ENCODE results near the gene SPATA32. TPM values are rescaled to one million over a fixed set of nuclear protein-coding genes. Genes with fewer than 3 reads are reported as not detected.

The SPATA32 gene
- total RNA-seq, 1 donor, result 0.10 TPM

GRCh38 chr17:45286286-45286685 lies 24.4 kb upstream of the SPATA32 start:
- H3K4me1 ChIP-seq (ENCODE audit: insufficient read depth, low read length), result peaks cover 17% of the 10 kb centered on the region
- H3K9me3 ChIP-seq (ENCODE audit: low read depth, low read length), result no peaks in the 10 kb centered on the region
- no peaks in the 10 kb centered on the region for H3K27me3 ChIP-seq (ENCODE audit: insufficient read depth, low read length)
- H3K4me3 ChIP-seq (ENCODE audit: low read length), result no peak overlapping the region

- no peaks in the 10 kb centered on the region for H3K27me3 ChIP-seq (ENCODE audit: insufficient read depth, low read length)
- H3K4me3 ChIP-seq (ENCODE audit: low read length), result no peak overlapping the region
- H3K9me3 ChIP-seq (ENCODE audit: low read depth, low read length), result no peaks in the 10 kb centered on the region
- no peaks in the 10 kb centered on the region for H3K4me1 ChIP-seq (ENCODE audit: insufficient read depth, low read length)
Observed at GRCh38 chr17:45284176-45285140, 22.6 kb upstream of the SPATA32 start.

DNA sequence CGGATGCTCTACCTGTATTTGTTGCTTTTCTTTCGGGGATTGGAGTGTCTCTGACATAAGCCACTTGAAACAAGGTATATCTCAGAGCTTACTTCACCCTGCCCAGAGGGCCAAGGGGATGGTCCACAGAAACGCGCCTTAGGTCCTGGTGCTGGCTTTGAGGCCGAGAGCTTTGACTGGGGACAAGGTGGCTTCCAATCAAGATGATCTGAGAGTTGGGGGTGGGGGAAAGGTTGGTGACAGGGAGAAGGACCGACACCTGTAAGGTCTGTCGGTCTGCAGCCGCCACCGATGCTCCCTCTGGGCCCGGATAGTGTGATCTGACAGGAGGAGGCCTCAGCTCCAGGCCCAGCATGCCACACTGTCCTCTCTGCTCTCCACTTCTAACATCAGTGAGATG lies 21.8 kb upstream of the SPATA32 start:
- Histone ChIP-seq H3K4me3 (ENCODE audit: low read length) (no peak overlapping the region), H3K9me3 (ENCODE audit: low read depth, low read length) (no peaks in the 10 kb centered on the region), H3K27me3 (ENCODE audit: insufficient read depth, low read length) (no peaks in the 10 kb centered on the region), H3K4me1 (ENCODE audit: insufficient read depth, low read length) (no peaks in the 10 kb centered on the region)

- Histone ChIP-seq H3K27me3 (ENCODE audit: insufficient read depth, low read length) (no peaks in the 10 kb centered on the region), H3K4me3 (ENCODE audit: low read length) (no peak overlapping the region)
Observed at GRCh38 chr17:45282683-45283644, 21.1 kb upstream of the SPATA32 start.

GRCh38 chr17:45279898-45280297 lies 18.0 kb upstream of the SPATA32 start:
- Histone ChIP-seq H3K4me3 (ENCODE audit: low read length) (no peak overlapping the region), H3K4me1 (ENCODE audit: insufficient read depth, low read length) (peaks cover 5% of the 10 kb centered on the region), H3K27me3 (ENCODE audit: insufficient read depth, low read length) (no peaks in the 10 kb centered on the region), H3K9me3 (ENCODE audit: low read depth, low read length) (no peaks in the 10 kb centered on the region)

More at GRCh38 chr17:45282683-45283644, 21.1 kb upstream of the SPATA32 start:
- Histone ChIP-seq H3K9me3 (ENCODE audit: low read depth, low read length) (no peaks in the 10 kb centered on the region), H3K4me1 (ENCODE audit: insufficient read depth, low read length) (no peaks in the 10 kb centered on the region)

- H3K4me1 ChIP-seq (ENCODE audit: insufficient read depth, low read length), result peaks cover 5% of the 10 kb centered on the region
- H3K27me3 ChIP-seq (ENCODE audit: insufficient read depth, low read length), result no peaks in the 10 kb centered on the region
- no peak overlapping the region for H3K4me3 ChIP-seq (ENCODE audit: low read length)
- H3K9me3 ChIP-seq (ENCODE audit: low read depth, low read length), result no peaks in the 10 kb centered on the region
Observed at GRCh38 chr17:45277992-45278391, 16.1 kb upstream of the SPATA32 start.

DNA sequence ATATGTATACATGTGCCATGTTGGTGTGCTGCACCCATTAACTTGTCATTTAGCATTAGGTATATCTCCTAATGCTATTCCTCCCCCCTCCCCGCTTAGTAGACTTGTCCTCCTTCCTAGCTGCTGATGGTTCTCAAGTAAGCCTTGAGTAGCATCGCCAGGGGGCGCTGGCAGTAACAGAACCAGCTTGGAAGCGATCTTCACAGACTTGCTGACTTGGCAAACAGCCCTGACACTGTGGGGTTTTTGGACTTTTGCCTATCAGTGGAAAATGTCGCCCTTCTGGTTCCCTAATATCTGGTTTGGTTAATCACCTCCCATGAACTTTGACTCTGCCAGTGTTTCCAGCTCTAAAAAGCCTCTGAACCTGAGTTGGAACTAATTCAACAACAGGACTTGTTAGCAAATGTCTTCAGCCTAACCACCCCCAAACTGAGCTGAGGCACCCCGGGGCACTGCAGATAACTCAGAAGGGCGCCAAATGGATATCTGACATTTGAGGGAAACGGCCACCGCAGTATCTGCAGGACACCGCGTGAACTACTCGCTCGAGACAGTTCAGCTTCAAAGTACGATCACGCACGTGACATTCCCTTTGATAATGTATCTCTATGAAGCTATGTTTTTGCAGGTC lies 15.4 kb upstream of the SPATA32 start:
- peaks cover 5% of the 10 kb centered on the region for H3K4me1 ChIP-seq (ENCODE audit: insufficient read depth, low read length)
- no peaks in the 10 kb centered on the region for H3K9me3 ChIP-seq (ENCODE audit: low read depth, low read length)
- no peak overlapping the region for H3K4me3 ChIP-seq (ENCODE audit: low read length)
- no peaks in the 10 kb centered on the region for H3K27me3 ChIP-seq (ENCODE audit: insufficient read depth, low read length)

DNA sequence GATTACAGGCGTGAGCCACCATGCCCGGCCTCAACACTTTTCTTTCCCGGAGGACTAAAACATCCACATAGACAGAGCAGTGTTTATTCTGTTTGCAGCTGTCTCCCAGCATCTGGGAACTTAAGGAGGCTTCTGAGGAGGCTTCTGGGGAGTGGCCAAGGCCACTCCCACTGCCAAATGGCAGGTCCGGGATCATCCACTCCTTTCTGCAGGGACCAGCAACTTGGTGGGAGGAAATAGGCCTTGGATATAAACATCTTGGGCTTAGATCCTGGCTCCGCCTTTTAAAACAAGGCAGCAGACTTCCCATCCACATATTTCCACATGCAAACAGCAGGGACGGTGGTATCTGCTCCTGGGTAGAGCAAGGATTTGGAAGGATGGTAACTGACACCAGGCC lies 14.1 kb upstream of the SPATA32 start:
- no peaks in the 10 kb centered on the region for H3K27me3 ChIP-seq (ENCODE audit: insufficient read depth, low read length)
- H3K4me3 ChIP-seq (ENCODE audit: low read length), result no peak overlapping the region
- H3K4me1 ChIP-seq (ENCODE audit: insufficient read depth, low read length), result peaks cover 5% of the 10 kb centered on the region
- no peaks in the 10 kb centered on the region for H3K9me3 ChIP-seq (ENCODE audit: low read depth, low read length)

DNA sequence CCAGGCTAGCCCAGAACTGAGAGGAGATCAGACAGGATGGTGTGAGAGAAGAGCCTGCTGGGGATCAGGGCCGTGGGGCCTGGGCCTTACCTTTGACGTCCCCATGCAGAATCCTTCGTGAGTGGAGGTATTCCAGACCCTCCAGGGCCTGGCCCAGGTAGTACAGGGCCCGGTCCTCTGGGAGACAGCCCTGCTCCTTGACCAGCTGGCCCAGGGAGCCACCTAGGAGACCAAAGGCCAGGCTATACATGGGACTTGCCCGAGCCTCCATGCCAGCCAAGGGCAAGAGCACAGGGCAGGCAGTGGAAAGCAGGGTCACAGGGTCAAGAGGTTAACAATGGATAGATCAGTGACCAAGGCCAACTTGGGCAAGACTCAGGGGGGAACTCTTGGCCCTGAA lies 12.1 kb upstream of the SPATA32 start:
- Histone ChIP-seq H3K9me3 (ENCODE audit: low read depth, low read length) (no peaks in the 10 kb centered on the region), H3K4me1 (ENCODE audit: insufficient read depth, low read length) (peaks cover 5% of the 10 kb centered on the region), H3K4me3 (ENCODE audit: low read length) (no peak overlapping the region), H3K27me3 (ENCODE audit: insufficient read depth, low read length) (no peaks in the 10 kb centered on the region)

DNA sequence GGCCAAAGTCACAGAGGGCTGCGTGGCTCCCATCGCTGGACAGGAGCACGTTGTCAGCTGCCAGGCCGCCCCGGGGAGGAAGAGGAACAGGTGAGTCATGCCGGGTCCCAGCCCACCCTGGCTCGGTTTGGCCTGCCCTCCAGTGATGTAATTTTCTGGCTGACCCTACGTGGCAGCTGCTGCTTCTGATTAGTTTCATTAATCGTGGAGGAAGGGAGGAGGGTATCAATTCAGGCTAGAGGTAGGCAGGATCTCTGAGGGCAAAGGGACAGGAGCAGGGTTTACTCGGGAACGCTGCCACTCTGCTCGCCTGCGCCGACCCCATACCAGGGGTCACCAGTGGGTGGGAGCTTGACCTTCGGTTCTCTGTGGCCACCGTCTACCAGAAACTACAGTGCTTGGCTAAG lies 11.7 kb upstream of the SPATA32 start:
- Histone ChIP-seq H3K9me3 (ENCODE audit: low read depth, low read length) (no peaks in the 10 kb centered on the region), H3K4me3 (ENCODE audit: low read length) (no peak overlapping the region), H3K4me1 (ENCODE audit: insufficient read depth, low read length) (peaks cover 5% of the 10 kb centered on the region), H3K27me3 (ENCODE audit: insufficient read depth, low read length) (no peaks in the 10 kb centered on the region)

DNA sequence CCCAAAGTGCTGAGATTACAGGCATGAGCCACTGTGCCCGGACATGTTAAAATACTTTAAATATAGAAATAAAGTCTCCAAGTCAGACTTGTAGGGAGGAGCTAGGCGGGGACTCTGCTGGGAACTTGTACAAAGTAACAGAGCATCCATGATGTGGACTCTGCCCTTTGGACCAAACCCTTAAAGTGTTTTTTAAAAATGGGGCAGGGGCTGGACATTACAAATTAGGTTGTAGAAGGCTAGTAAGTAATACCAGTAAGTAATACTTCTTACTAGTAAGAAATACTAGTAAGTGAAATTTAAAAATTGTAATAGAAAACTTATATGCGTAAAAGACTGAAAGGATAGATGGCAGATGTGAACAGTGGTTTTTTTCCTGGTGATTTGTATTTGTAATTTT lies 9.7 kb upstream of the SPATA32 start:
- H3K27me3 ChIP-seq (ENCODE audit: insufficient read depth, low read length), result no peaks in the 10 kb centered on the region
- no peaks in the 10 kb centered on the region for H3K9me3 ChIP-seq (ENCODE audit: low read depth, low read length)
- H3K4me1 ChIP-seq (ENCODE audit: insufficient read depth, low read length), result no peaks in the 10 kb centered on the region
- no peak overlapping the region for H3K4me3 ChIP-seq (ENCODE audit: low read length)

GRCh38 chr17:45270828-45271418 lies 9.0 kb upstream of the SPATA32 start:
- H3K4me3 ChIP-seq (ENCODE audit: low read length), result no peak overlapping the region
- H3K9me3 ChIP-seq (ENCODE audit: low read depth, low read length), result no peaks in the 10 kb centered on the region
- H3K27me3 ChIP-seq (ENCODE audit: insufficient read depth, low read length), result no peaks in the 10 kb centered on the region
- H3K4me1 ChIP-seq (ENCODE audit: insufficient read depth, low read length), result no peaks in the 10 kb centered on the region

- H3K27me3 ChIP-seq (ENCODE audit: insufficient read depth, low read length), result no peaks in the 10 kb centered on the region
- no peaks in the 10 kb centered on the region for H3K9me3 ChIP-seq (ENCODE audit: low read depth, low read length)
- no peaks in the 10 kb centered on the region for H3K4me1 ChIP-seq (ENCODE audit: insufficient read depth, low read length)
- no peak overlapping the region for H3K4me3 ChIP-seq (ENCODE audit: low read length)
Observed at GRCh38 chr17:45269912-45270311, 8.0 kb upstream of the SPATA32 start.

GRCh38 chr17:45267436-45268055 lies 5.7 kb upstream of the SPATA32 start:
- no peak overlapping the region for H3K4me3 ChIP-seq (ENCODE audit: low read length)
- H3K9me3 ChIP-seq (ENCODE audit: low read depth, low read length), result no peaks in the 10 kb centered on the region
- H3K4me1 ChIP-seq (ENCODE audit: insufficient read depth, low read length), result peaks cover 3% of the 10 kb centered on the region
- no peaks in the 10 kb centered on the region for H3K27me3 ChIP-seq (ENCODE audit: insufficient read depth, low read length)
